Mesothelial cell of epicardium (in vitro differentiated cells): ENCODE results near the gene TMIE. TPM values are rescaled to one million over a fixed set of nuclear protein-coding genes. Genes with fewer than 3 reads are reported as not detected.
"Not testable (repeated sequence)": the region's sequence is repeated elsewhere in the genome, so short reads cannot be mapped to it uniquely, and the experiment has no call there.

Source experiments
- DNase-seq, 2 experiments: peaks; one replicate each; pipeline ENCODE4 v3.0.0; 2021; ENCODE audit warnings: low spot score in 2 of 2; ENCODE audit not compliant: unreplicated experiment in 2 of 2
- H3K27ac Mint-ChIP-seq: 2 replicates; pipeline ENCODE4 v1.8.0; 2021; ENCODE audit warnings: mixed read lengths
- H3K27me3 Mint-ChIP-seq: 2 replicates; pipeline ENCODE4 v1.8.0; 2021; ENCODE audit warnings: low read depth, mixed read lengths
- H3K36me3 Mint-ChIP-seq: 2 replicates; pipeline ENCODE4 v1.8.0; 2021; ENCODE audit warnings: mixed read lengths
- H3K4me1 Mint-ChIP-seq: 2 replicates; pipeline ENCODE4 v1.8.0; 2021; ENCODE audit warnings: mixed read lengths
- H3K4me3 Mint-ChIP-seq: 2 replicates; pipeline ENCODE4 v1.8.0; 2021; ENCODE audit warnings: mild to moderate bottlenecking, moderate library complexity, mixed read lengths
- H3K9me3 Mint-ChIP-seq: 2 replicates; pipeline ENCODE4 v1.8.0; 2021; ENCODE audit warnings: mixed read lengths
- CTCF ChIP-seq: fragments of 200-600 bp; sonication (generic); IDR thresholded peaks from one replicate; pipeline ENCODE4 v1.5.0; 2021; ENCODE audit warnings: antibody characterized with exemption; ENCODE audit not compliant: unreplicated experiment
- total RNA-seq: library from RNA; stranded (reverse); gene quantifications from 3 replicates; pipeline ENCODE4 v1.2.1, GENCODE V29; 2021

Gene TMIE
- total RNA-seq, 1 donor from 2014 or later = 0.54 TPM

GRCh38 chr3:46737329-46737731 is 36.1 kb downstream of the TMIE start:
- Mint-ChIP-seq H3K27ac (no peak overlapping the region), H3K4me1 (no peaks in the 10 kb centered on the region), H3K36me3 (peaks cover 3% of the 10 kb centered on the region), H3K4me3 (no peak overlapping the region), H3K27me3 (no peaks in the 10 kb centered on the region), H3K9me3 (peaks cover 4% of the 10 kb centered on the region)
- DNase-seq = no peak
- no peak for TF ChIP-seq CTCF

- H3K27me3 Mint-ChIP-seq, H3K4me1 Mint-ChIP-seq, H3K36me3 Mint-ChIP-seq, H3K4me3 Mint-ChIP-seq, H3K27ac Mint-ChIP-seq, DNase-seq, H3K9me3 Mint-ChIP-seq: not testable (repeated sequence)
Observed at GRCh38 chr3:46739565-46739964, 38.4 kb downstream of the TMIE start.

- H3K9me3 Mint-ChIP-seq = peaks cover 4% of the 10 kb centered on the region
- no peak overlapping the region for H3K27ac Mint-ChIP-seq
- TF ChIP-seq CTCF = no peak
- H3K4me3 Mint-ChIP-seq = no peak overlapping the region
- H3K4me1 Mint-ChIP-seq = peaks cover 5% of the 10 kb centered on the region
- DNase-seq = no peak
- peaks cover 3% of the 10 kb centered on the region for H3K36me3 Mint-ChIP-seq
- no peaks in the 10 kb centered on the region for H3K27me3 Mint-ChIP-seq
Observed at GRCh38 chr3:46742992-46743585, 41.9 kb downstream of the TMIE start.

GRCh38 chr3:46746711-46747110 is 45.5 kb downstream of the TMIE start:
- no peak overlapping the region for H3K4me3 Mint-ChIP-seq
- TF ChIP-seq CTCF = no peak
- no peak overlapping the region for H3K27ac Mint-ChIP-seq
- no peaks in the 10 kb centered on the region for H3K36me3 Mint-ChIP-seq
- H3K9me3 Mint-ChIP-seq = no peaks in the 10 kb centered on the region
- no peaks in the 10 kb centered on the region for H3K27me3 Mint-ChIP-seq
- H3K4me1 Mint-ChIP-seq = peaks cover 5% of the 10 kb centered on the region
- no peak for DNase-seq

GRCh38 chr3:46748170-46748569 is 47.0 kb downstream of the TMIE start:
- H3K4me1 Mint-ChIP-seq = peaks cover 2% of the 10 kb centered on the region
- H3K27me3 Mint-ChIP-seq = no peaks in the 10 kb centered on the region

GRCh38 chr3:46749129-46749528 is 47.9 kb downstream of the TMIE start:
- H3K4me1 Mint-ChIP-seq = no peaks in the 10 kb centered on the region
- H3K36me3 Mint-ChIP-seq = no peaks in the 10 kb centered on the region
- no peak for DNase-seq
- no peak for TF ChIP-seq CTCF
- H3K9me3 Mint-ChIP-seq = no peaks in the 10 kb centered on the region
- no peak overlapping the region for H3K4me3 Mint-ChIP-seq
- no peaks in the 10 kb centered on the region for H3K27me3 Mint-ChIP-seq
- no peak overlapping the region for H3K27ac Mint-ChIP-seq

More at GRCh38 chr3:46748170-46748569, 47.0 kb downstream of the TMIE start:
- H3K4me3 Mint-ChIP-seq = no peak overlapping the region
- no peak overlapping the region for H3K27ac Mint-ChIP-seq
- H3K36me3 Mint-ChIP-seq = no peaks in the 10 kb centered on the region
- no peak for TF ChIP-seq CTCF
- DNase-seq = no peak
- no peaks in the 10 kb centered on the region for H3K9me3 Mint-ChIP-seq
